Measurements from ENCODE around the gene SNTN. TPM values are rescaled to one million over a fixed set of nuclear protein-coding genes. Genes with fewer than 3 reads are reported as not detected.

The SNTN gene
- total and polyA plus RNA-seq, 9 of the 15 experiments (the other 6 are each of a cell fraction or from before 2014, with no cell fraction given) = not detected

DNA sequence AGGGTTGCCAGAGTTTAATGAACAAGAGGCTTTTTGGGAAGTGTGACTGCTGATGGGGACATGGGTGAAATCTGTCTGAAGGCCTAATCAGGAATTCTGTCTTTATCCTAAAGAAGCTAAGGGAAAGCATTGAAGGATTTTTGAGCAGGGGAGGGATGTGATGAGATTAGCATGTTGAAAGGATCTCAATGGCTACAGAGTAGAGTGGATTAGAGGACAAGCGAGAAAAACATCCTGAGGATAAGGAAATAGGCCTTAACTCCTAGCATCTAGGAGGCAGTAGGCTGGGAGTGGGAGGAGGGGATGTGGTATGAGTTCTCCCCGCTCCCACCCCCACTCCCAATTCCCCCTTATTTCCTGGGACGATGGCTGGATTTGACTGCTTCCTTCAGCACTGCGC lies 35.1 kb upstream of the SNTN start:
- ATAC-seq = no peak
- no peaks in the 10 kb centered on the region for H3K4me1 ChIP-seq (replicated peaks in 1 of 2; ENCODE audit: control insufficient read depth in 2 of 2, insufficient read depth in 2 of 2, low read length in 2 of 2)
- intact Hi-C loops (cut with micrococcal nuclease) = no loop called here
- TF ChIP-seq NFIX (CRISPR knock-in tag; IDR thresholded peaks at IDR 0.05; ENCODE audit: low read depth) (no peak), ETS2 (tag; IDR thresholded peaks at IDR 0.05; ENCODE audit: borderline replicate concordance, poor library complexity, severe bottlenecking) (no peak), TSC22D4 (tag; IDR thresholded peaks at IDR 0.05) (no peak), TCFL5 (CRISPR knock-in tag; conservative IDR thresholded peaks at IDR 0.05) (no peak), ZBTB7A (IDR thresholded peaks at IDR 0.05; ENCODE audit: borderline replicate concordance, control insufficient read depth, low read depth, low read length) (no peak), MXD1 (CRISPR knock-in tag; IDR thresholded peaks at IDR 0.05; ENCODE audit: borderline replicate concordance, poor library complexity, severe bottlenecking) (no peak)
- TF ChIP-seq, protein P1, sequence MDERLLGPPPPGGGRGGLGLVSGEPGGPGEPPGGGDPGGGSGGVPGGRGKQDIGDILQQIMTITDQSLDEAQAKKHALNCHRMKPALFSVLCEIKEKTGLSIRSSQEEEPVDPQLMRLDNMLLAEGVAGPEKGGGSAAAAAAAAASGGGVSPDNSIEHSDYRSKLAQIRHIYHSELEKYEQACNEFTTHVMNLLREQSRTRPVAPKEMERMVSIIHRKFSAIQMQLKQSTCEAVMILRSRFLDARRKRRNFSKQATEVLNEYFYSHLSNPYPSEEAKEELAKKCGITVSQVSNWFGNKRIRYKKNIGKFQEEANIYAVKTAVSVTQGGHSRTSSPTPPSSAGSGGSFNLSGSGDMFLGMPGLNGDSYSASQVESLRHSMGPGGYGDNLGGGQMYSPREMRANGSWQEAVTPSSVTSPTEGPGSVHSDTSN (CRISPR knock-in tag; IDR thresholded peaks at IDR 0.05; ENCODE audit: low read depth) = no peak
- TF ChIP-seq, protein P1 (tag; conservative IDR thresholded peaks at IDR 0.05; ENCODE audit: low read depth) = no peak
- TF ChIP-seq, protein P2, sequence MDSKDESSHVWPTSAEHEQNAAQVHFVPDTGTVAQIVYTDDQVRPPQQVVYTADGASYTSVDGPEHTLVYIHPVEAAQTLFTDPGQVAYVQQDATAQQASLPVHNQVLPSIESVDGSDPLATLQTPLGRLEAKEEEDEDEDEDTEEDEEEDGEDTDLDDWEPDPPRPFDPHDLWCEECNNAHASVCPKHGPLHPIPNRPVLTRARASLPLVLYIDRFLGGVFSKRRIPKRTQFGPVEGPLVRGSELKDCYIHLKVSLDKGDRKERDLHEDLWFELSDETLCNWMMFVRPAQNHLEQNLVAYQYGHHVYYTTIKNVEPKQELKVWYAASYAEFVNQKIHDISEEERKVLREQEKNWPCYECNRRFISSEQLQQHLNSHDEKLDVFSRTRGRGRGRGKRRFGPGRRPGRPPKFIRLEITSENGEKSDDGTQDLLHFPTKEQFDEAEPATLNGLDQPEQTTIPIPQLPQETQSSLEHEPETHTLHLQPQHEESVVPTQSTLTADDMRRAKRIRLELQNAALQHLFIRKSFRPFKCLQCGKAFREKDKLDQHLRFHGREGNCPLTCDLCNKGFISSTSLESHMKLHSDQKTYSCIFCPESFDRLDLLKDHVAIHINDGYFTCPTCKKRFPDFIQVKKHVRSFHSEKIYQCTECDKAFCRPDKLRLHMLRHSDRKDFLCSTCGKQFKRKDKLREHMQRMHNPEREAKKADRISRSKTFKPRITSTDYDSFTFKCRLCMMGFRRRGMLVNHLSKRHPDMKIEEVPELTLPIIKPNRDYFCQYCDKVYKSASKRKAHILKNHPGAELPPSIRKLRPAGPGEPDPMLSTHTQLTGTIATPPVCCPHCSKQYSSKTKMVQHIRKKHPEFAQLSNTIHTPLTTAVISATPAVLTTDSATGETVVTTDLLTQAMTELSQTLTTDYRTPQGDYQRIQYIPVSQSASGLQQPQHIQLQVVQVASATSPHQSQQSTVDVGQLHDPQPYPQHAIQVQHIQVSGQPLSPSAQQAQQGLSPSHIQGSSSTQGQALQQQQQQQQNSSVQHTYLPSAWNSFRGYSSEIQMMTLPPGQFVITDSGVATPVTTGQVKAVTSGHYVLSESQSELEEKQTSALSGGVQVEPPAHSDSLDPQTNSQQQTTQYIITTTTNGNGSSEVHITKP (IDR thresholded peaks at IDR 0.05; ENCODE audit: partially characterized antibody) = no peak
- TF ChIP-seq, protein P3, sequence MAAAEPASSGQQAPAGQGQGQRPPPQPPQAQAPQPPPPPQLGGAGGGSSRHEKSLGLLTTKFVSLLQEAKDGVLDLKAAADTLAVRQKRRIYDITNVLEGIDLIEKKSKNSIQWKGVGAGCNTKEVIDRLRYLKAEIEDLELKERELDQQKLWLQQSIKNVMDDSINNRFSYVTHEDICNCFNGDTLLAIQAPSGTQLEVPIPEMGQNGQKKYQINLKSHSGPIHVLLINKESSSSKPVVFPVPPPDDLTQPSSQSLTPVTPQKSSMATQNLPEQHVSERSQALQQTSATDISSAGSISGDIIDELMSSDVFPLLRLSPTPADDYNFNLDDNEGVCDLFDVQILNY (CRISPR knock-in tag; IDR thresholded peaks at IDR 0.05) = no peak
- TF ChIP-seq, protein P4, sequence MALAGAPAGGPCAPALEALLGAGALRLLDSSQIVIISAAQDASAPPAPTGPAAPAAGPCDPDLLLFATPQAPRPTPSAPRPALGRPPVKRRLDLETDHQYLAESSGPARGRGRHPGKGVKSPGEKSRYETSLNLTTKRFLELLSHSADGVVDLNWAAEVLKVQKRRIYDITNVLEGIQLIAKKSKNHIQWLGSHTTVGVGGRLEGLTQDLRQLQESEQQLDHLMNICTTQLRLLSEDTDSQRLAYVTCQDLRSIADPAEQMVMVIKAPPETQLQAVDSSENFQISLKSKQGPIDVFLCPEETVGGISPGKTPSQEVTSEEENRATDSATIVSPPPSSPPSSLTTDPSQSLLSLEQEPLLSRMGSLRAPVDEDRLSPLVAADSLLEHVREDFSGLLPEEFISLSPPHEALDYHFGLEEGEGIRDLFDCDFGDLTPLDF (CRISPR knock-in tag; IDR thresholded peaks at IDR 0.05) = no peak

More for the DNA sequence above, 35.1 kb upstream of the SNTN start:
- Histone ChIP-seq H3K9me1 (ENCODE audit: control insufficient read depth, insufficient read depth, low read length) (no peaks in the 10 kb centered on the region), H3K27me3 (ENCODE audit: control insufficient read depth in 2 of 2, insufficient read depth in 2 of 2, low read length in 2 of 2) (no peaks in the 10 kb centered on the region), H3K9me3 (replicated peaks; ENCODE audit: control insufficient read depth, insufficient read depth, low read depth, low read length) (no peaks in the 10 kb centered on the region), H4K20me1 (replicated peaks; ENCODE audit: control insufficient read depth, insufficient read depth, low read length) (no peaks in the 10 kb centered on the region), H3K79me2 (ENCODE audit: control insufficient read depth, insufficient read depth, low read length) (no peaks in the 10 kb centered on the region), H3K9ac (ENCODE audit: insufficient read depth in 1 of 2, low read depth in 2 of 2, low read length in 2 of 2) (no peak overlapping the region), H3K36me3 (ENCODE audit: control insufficient read depth, insufficient read depth, low read length) (no peaks in the 10 kb centered on the region), H2AFZ (ENCODE audit: low read depth, low read length) (no peak overlapping the region), H3K27ac (ENCODE audit: extremely low read depth, low read depth, low read length) (no peak overlapping the region), H3K4me2 (ENCODE audit: insufficient read depth, low read length) (no peak overlapping the region), H3K4me3 (no peak overlapping the region)
- 8% methylated on average over 2 of the region's 4 CpGs for WGBS (ENCODE audit: insufficient coverage, low coverage, missing lambda C conversion rate)
- CTCF ChIA-PET (ENCODE audit: low intra/inter-chr PET ratio) = no interaction called here
- no TSS peak for BruUV-seq (replicated peaks)
- in situ Hi-C loops (cut with MboI) = no loop called here
- FAIRE-seq (no peak), DNase-seq (ENCODE audit: extremely low read depth in 1 of 4, low spot score in 3 of 4) (no peak)
- POLR2A ChIA-PET = no interaction called here

Measured in K562 (cell line).